ENCODE measurements around the gene RILP.

DNA sequence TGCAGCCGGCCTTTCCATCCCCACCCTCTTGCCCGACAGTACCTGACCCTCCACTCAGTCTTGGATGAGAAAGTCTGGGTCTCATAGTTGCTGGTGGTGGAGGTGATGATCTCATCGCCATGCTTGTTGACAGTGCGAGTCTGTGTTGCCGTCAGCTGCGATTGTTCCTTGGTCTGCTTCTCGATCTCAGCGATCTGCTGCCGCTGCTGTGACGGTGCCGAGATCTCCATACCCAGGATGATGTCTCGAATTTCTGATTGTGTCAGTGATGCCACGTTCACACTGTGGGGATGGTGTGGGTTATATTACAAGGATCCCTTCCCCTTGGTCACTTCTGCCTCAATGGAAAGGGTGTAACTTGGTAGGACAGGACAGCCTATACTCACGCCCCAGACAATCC is 4.1 kb upstream of the RILP start:
- TF ChIP-seq EZH2 (IDR thresholded peaks at IDR 0.05; ENCODE audit: borderline replicate concordance) (no peak), CTCF (IDR thresholded peaks at IDR 0.05; ENCODE audit: poor library complexity) (no peak), EZH2phosphoT487 (IDR thresholded peaks at IDR 0.05; ENCODE audit: low read depth, severe bottlenecking, unreplicated experiment) (no peak)

Data from hepatocyte (in vitro differentiated cells).